ENCODE measurements around the gene C9orf50. TPM values are rescaled to one million over a fixed set of nuclear protein-coding genes. Genes with fewer than 3 reads are reported as not detected.
"Not testable (repeated sequence)": the region's sequence is repeated elsewhere in the genome, so short reads cannot be mapped to it uniquely, and the experiment has no call there.

The C9orf50 gene
- polyA plus RNA-seq, 2 donors = 0.05 TPM; not detected in 1

GRCh38 chr9:129641750-129642585 is 21.1 kb upstream of the C9orf50 start, which contains the start of gene ASB6:
ASB6 (minus strand) TSS chr9:129642151; CDS start chr9:129641999, 152 bp downstream.
- WGBS, 2 donors = 0 to 1% methylated on average over 79 to 93 of the region's 93 CpGs
- Histone ChIP-seq H3K36me3 (ENCODE audit: control insufficient read depth in 2 of 2, insufficient read depth in 2 of 2, low read length in 1 of 2) (peaks cover 4 to 23% of the 10 kb centered on the region in 2 donors), H3K4me1 (ENCODE audit: control insufficient read depth in 2 of 2, insufficient read depth in 2 of 2, low read length in 1 of 2) (peaks cover 7 to 11% of the 10 kb centered on the region in 2 donors), H3K27ac (ENCODE audit: low read depth in 2 of 2, low read length in 1 of 2) (peak within 1 kb of the TSS; percentile 47 to 93), H3K9me3 (ENCODE audit: control insufficient read depth in 2 of 2, insufficient read depth in 1 of 2, low read depth in 1 of 2, low read length in 1 of 2) (no peaks in the 10 kb centered on the region), H3K4me3 (ENCODE audit: low read depth in 1 of 2, low read length in 2 of 2) (peak within 1 kb of the TSS; percentile 76 to 93), H3K27me3 (ENCODE audit: control insufficient read depth in 1 of 2, insufficient read depth in 2 of 2, low read length in 2 of 2) (no peaks in the 10 kb centered on the region)

DNA sequence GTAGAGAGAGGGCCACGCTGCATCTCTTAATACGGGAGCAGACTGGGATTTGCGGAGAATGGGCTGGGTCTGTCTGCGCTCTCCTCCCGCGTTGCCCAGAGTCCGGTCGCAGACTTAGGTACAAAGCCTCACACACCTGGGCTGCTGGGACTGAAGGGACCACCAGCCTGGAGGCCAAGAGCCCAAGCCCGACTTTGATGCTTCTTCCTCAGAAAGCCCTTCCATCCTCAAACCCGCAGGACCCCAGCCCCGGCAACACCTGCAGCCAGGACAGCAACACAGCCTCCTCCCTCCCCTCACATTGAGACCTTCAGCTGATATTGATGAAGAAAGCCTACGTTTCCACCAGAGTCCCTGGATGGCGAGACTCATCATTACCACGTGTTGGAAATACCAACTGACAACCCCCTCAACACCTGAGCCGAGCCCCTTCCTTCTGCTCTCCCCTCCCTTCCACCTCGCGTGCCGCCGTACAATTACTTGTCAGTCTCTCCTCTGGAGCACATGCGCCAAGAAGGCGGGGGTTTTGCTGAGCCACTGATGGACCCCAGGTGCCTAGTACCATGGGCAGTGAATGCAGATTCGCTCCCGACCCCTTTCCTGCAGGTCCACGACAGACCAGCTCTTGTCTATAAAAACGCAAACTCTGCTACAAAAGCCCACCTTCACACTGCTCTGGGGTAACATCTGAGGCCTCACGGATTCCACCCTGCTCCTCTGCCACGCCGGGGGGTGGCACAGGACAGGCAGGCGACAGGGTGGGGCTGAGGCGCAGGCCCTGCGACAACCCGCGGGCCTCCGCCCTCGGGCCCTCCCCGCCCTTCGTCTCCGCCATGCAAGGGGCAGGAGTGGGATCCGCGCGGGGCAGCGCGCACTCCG is 20.2 kb upstream of the C9orf50 start:
- peak overlapping the region; percentile 47 to 93 for H3K27ac ChIP-seq (ENCODE audit: low read depth in 2 of 2, low read length in 1 of 2)
- H3K9me3 ChIP-seq (ENCODE audit: control insufficient read depth in 2 of 2, insufficient read depth in 1 of 2, low read depth in 1 of 2, low read length in 1 of 2) = no peaks in the 10 kb centered on the region
- 12% methylated on average over 44 of the region's 44 CpGs for WGBS, 2 donors
- H3K4me3 ChIP-seq (ENCODE audit: low read depth in 1 of 2, low read length in 2 of 2) = peak overlapping the region; percentile 76 to 93
- no peaks in the 10 kb centered on the region for H3K27me3 ChIP-seq (ENCODE audit: control insufficient read depth in 1 of 2, insufficient read depth in 2 of 2, low read length in 2 of 2)
- H3K36me3 ChIP-seq (ENCODE audit: control insufficient read depth in 2 of 2, insufficient read depth in 2 of 2, low read length in 1 of 2) = peaks cover 6 to 25% of the 10 kb centered on the region in 2 donors
- peaks cover 7 to 11% of the 10 kb centered on the region in 2 donors for H3K4me1 ChIP-seq (ENCODE audit: control insufficient read depth in 2 of 2, insufficient read depth in 2 of 2, low read length in 1 of 2)

GRCh38 chr9:129640086-129640870 is 19.4 kb upstream of the C9orf50 start:
- 40 to 49% methylated on average over 25 of the region's 25 CpGs for WGBS, 2 donors
- Histone ChIP-seq H3K4me3 (ENCODE audit: low read depth in 1 of 2, low read length in 2 of 2) (peak overlapping the region; percentile 76 to 93), H3K27me3 (ENCODE audit: control insufficient read depth in 1 of 2, insufficient read depth in 2 of 2, low read length in 2 of 2) (no peaks in the 10 kb centered on the region), H3K4me1 (ENCODE audit: control insufficient read depth in 2 of 2, insufficient read depth in 2 of 2, low read length in 1 of 2) (peaks cover 7 to 11% of the 10 kb centered on the region in 2 donors), H3K9me3 (ENCODE audit: control insufficient read depth in 2 of 2, insufficient read depth in 1 of 2, low read depth in 1 of 2, low read length in 1 of 2) (no peaks in the 10 kb centered on the region), H3K36me3 (ENCODE audit: control insufficient read depth in 2 of 2, insufficient read depth in 2 of 2, low read length in 1 of 2) (peaks cover 11 to 30% of the 10 kb centered on the region in 2 donors), H3K27ac (ENCODE audit: low read depth in 2 of 2, low read length in 1 of 2) (peak overlapping the region in 1 of 2 donors; percentile 68)

GRCh38 chr9:129639756-129640085 is 18.8 kb upstream of the C9orf50 start:
- Histone ChIP-seq H3K9me3 (ENCODE audit: control insufficient read depth in 2 of 2, insufficient read depth in 1 of 2, low read depth in 1 of 2, low read length in 1 of 2) (no peaks in the 10 kb centered on the region), H3K4me3 (ENCODE audit: low read depth in 1 of 2, low read length in 2 of 2) (no peak overlapping the region), H3K36me3 (ENCODE audit: control insufficient read depth in 2 of 2, insufficient read depth in 2 of 2, low read length in 1 of 2) (peaks cover 14 to 36% of the 10 kb centered on the region in 2 donors), H3K27me3 (ENCODE audit: control insufficient read depth in 1 of 2, insufficient read depth in 2 of 2, low read length in 2 of 2) (no peaks in the 10 kb centered on the region), H3K4me1 (ENCODE audit: control insufficient read depth in 2 of 2, insufficient read depth in 2 of 2, low read length in 1 of 2) (peaks cover 7 to 11% of the 10 kb centered on the region in 2 donors), H3K27ac (ENCODE audit: low read depth in 2 of 2, low read length in 1 of 2) (peak overlapping the region in 1 of 2 donors; percentile 1)
- 45 to 50% methylated on average over 12 of the region's 12 CpGs for WGBS, 2 donors

DNA sequence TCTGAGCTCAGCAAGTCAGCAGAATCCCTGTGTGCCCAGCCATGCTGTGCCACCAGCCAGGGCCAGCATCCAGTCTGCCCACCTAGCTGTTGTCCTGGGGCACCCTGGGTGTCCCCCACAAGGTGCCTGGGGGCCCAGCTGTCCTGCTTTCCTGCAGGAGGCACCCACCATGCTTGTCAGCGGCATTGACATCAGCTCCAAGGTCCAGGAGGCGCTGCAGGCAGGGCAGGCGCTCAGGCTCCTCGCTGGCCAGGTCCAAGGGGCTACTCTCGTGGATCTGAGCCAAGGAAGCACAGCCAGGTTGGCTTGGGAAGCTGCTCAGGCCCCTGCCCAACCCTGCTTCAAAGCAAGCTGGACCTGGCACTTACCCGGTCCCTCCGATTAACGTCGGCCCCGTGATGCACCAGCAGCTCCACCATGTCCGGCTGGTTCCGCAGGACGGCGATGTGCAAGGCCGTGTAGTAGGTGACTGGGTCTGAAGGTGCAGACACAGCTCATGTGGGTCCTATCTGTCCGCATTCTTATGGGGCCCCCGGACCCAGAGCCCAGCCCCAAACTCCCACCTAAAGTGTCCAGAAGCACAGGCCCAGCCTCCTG is 18.2 kb upstream of the C9orf50 start:
- Histone ChIP-seq H3K36me3 (ENCODE audit: control insufficient read depth in 2 of 2, insufficient read depth in 2 of 2, low read length in 1 of 2) (peaks cover 16 to 40% of the 10 kb centered on the region in 2 donors), H3K27me3 (ENCODE audit: control insufficient read depth in 1 of 2, insufficient read depth in 2 of 2, low read length in 2 of 2) (no peaks in the 10 kb centered on the region), H3K4me3 (ENCODE audit: low read depth in 1 of 2, low read length in 2 of 2) (no peak overlapping the region), H3K27ac (ENCODE audit: low read depth in 2 of 2, low read length in 1 of 2) (no peak overlapping the region), H3K9me3 (ENCODE audit: control insufficient read depth in 2 of 2, insufficient read depth in 1 of 2, low read depth in 1 of 2, low read length in 1 of 2) (no peaks in the 10 kb centered on the region), H3K4me1 (ENCODE audit: control insufficient read depth in 2 of 2, insufficient read depth in 2 of 2, low read length in 1 of 2) (peaks cover 7 to 11% of the 10 kb centered on the region in 2 donors)
- 87 to 89% methylated on average over 17 of the region's 17 CpGs for WGBS, 2 donors

GRCh38 chr9:129637673-129638439 is 17.0 kb upstream of the C9orf50 start:
- WGBS, 2 donors = 81% methylated on average over 29 of the region's 29 CpGs
- H3K9me3 ChIP-seq (ENCODE audit: control insufficient read depth in 2 of 2, insufficient read depth in 1 of 2, low read depth in 1 of 2, low read length in 1 of 2) = no peaks in the 10 kb centered on the region
- H3K27me3 ChIP-seq (ENCODE audit: control insufficient read depth in 1 of 2, insufficient read depth in 2 of 2, low read length in 2 of 2) = no peaks in the 10 kb centered on the region
- H3K36me3 ChIP-seq (ENCODE audit: control insufficient read depth in 2 of 2, insufficient read depth in 2 of 2, low read length in 1 of 2) = peaks cover 19 to 48% of the 10 kb centered on the region in 2 donors
- peaks cover 7 to 11% of the 10 kb centered on the region in 2 donors for H3K4me1 ChIP-seq (ENCODE audit: control insufficient read depth in 2 of 2, insufficient read depth in 2 of 2, low read length in 1 of 2)
- H3K27ac ChIP-seq (ENCODE audit: low read depth in 2 of 2, low read length in 1 of 2) = no peak overlapping the region
- H3K4me3 ChIP-seq (ENCODE audit: low read depth in 1 of 2, low read length in 2 of 2) = no peak overlapping the region

- H3K4me1 ChIP-seq (ENCODE audit: control insufficient read depth in 2 of 2, insufficient read depth in 2 of 2, low read length in 1 of 2) = peaks cover 7 to 11% of the 10 kb centered on the region in 2 donors
- no peak overlapping the region for H3K27ac ChIP-seq (ENCODE audit: low read depth in 2 of 2, low read length in 1 of 2)
- peaks cover 19 to 54% of the 10 kb centered on the region in 2 donors for H3K36me3 ChIP-seq (ENCODE audit: control insufficient read depth in 2 of 2, insufficient read depth in 2 of 2, low read length in 1 of 2)
- H3K4me3 ChIP-seq (ENCODE audit: low read depth in 1 of 2, low read length in 2 of 2) = no peak overlapping the region
- H3K9me3 ChIP-seq (ENCODE audit: control insufficient read depth in 2 of 2, insufficient read depth in 1 of 2, low read depth in 1 of 2, low read length in 1 of 2) = no peaks in the 10 kb centered on the region
- 61 to 63% methylated on average over 9 of the region's 9 CpGs for WGBS, 2 donors
- H3K27me3 ChIP-seq (ENCODE audit: control insufficient read depth in 1 of 2, insufficient read depth in 2 of 2, low read length in 2 of 2) = no peaks in the 10 kb centered on the region
Measured at GRCh38 chr9:129637102-129637501, 16.2 kb upstream of the C9orf50 start.

- H3K4me1 ChIP-seq (ENCODE audit: control insufficient read depth in 2 of 2, insufficient read depth in 2 of 2, low read length in 1 of 2) = peaks cover 11 to 18% of the 10 kb centered on the region in 2 donors
- H3K27ac ChIP-seq (ENCODE audit: low read depth in 2 of 2, low read length in 1 of 2); H3K9me3 ChIP-seq (ENCODE audit: control insufficient read depth in 2 of 2, insufficient read depth in 1 of 2, low read depth in 1 of 2, low read length in 1 of 2); H3K27me3 ChIP-seq (ENCODE audit: control insufficient read depth in 1 of 2, insufficient read depth in 2 of 2, low read length in 2 of 2); H3K4me3 ChIP-seq (ENCODE audit: low read depth in 1 of 2, low read length in 2 of 2): not testable (repeated sequence)
- H3K36me3 ChIP-seq (ENCODE audit: control insufficient read depth in 2 of 2, insufficient read depth in 2 of 2, low read length in 1 of 2) = peaks cover 19 to 54% of the 10 kb centered on the region in 2 donors
- WGBS, 2 donors = 85 to 91% methylated on average over 10 of the region's 10 CpGs
Measured at GRCh38 chr9:129636343-129636742, 15.4 kb upstream of the C9orf50 start.

Measured in esophagus (tissue), 2 donors.